Loucy (cell line): ENCODE results near the gene RERG.

ENCODE experiments used
- H2AFZ ChIP-seq: fragments of 200-600 bp; sonication (generic); 2 replicates; pipeline ENCODE4 v1.6.0; 2016; ENCODE audit warnings: antibody characterized with exemption, mild to moderate bottlenecking, low read length, moderate library complexity
- H3F3A ChIP-seq: fragments of 200-600 bp; 2 replicates; pipeline ENCODE4 v1.6.0; 2016; ENCODE audit warnings: antibody characterized with exemption, low read depth, mild to moderate bottlenecking
- H3K27me3 ChIP-seq: fragments of 200-600 bp; sonication (generic); 2 replicates; pipeline ENCODE4 v1.6.1; 2014; ENCODE audit warnings: low read length, mild to moderate bottlenecking; ENCODE audit not compliant: insufficient read depth, poor library complexity, severe bottlenecking
- H3K36me3 ChIP-seq: fragments of 200-600 bp; sonication (generic); 2 replicates; pipeline ENCODE4 v1.6.1; 2016; ENCODE audit warnings: low read length; ENCODE audit not compliant: insufficient read depth
- H3K4me1 ChIP-seq: fragments of 200-600 bp; sonication (generic); 2 replicates; pipeline ENCODE4 v1.5.1; 2014; ENCODE audit warnings: low read length, mild to moderate bottlenecking; ENCODE audit not compliant: insufficient read depth, poor library complexity, severe bottlenecking
- H3K4me2 ChIP-seq: fragments of 200-600 bp; sonication (generic); 2 replicates; pipeline ENCODE4 v1.6.0; 2014; ENCODE audit warnings: antibody characterized with exemption, low read length, low read depth, mild to moderate bottlenecking; ENCODE audit not compliant: poor library complexity, severe bottlenecking
- H3K4me3 ChIP-seq: fragments of 200-600 bp; sonication (generic); 2 replicates; pipeline ENCODE4 v1.5.1; 2014; ENCODE audit warnings: low read length, mild to moderate bottlenecking, mixed read lengths; ENCODE audit not compliant: poor library complexity, severe bottlenecking
- H3K79me2 ChIP-seq: fragments of 200-600 bp; sonication (generic); 2 replicates; pipeline ENCODE4 v1.6.1; 2014; ENCODE audit warnings: low read length; ENCODE audit not compliant: insufficient read depth
- H3K9ac ChIP-seq: fragments of 200-600 bp; sonication (generic); 2 replicates; pipeline ENCODE4 v1.6.0; 2014; ENCODE audit warnings: mild to moderate bottlenecking, low read depth, low read length, moderate library complexity; ENCODE audit not compliant: poor library complexity, severe bottlenecking
- H3K9me2 ChIP-seq: fragments of 200-600 bp; sonication (generic); replicated peaks from 2 replicates; pipeline ENCODE4 v1.6.1; 2016; ENCODE audit warnings: low read depth, low read length, mixed read lengths
- H3K9me3 ChIP-seq: fragments of 200-600 bp; sonication (generic); 2 replicates; pipeline ENCODE4 v1.6.1; 2014; ENCODE audit warnings: mild to moderate bottlenecking, antibody characterized with exemption, low read length, low read depth; ENCODE audit not compliant: insufficient read depth
- H4K20me1 ChIP-seq: fragments of 200-600 bp; sonication (generic); 2 replicates; pipeline ENCODE4 v1.6.0; 2014; ENCODE audit warnings: antibody characterized with exemption, low read length, mild to moderate bottlenecking; ENCODE audit not compliant: insufficient read depth, poor library complexity, severe bottlenecking
- CTCF ChIP-seq: fragments of 200-600 bp; sonication (generic); conservative IDR thresholded peaks from 2 replicates; pipeline ENCODE4 v1.5.1; 2014; ENCODE audit warnings: mild to moderate bottlenecking, antibody characterized with exemption, low read length
- EZH2phosphoT487 ChIP-seq: fragments of 200-600 bp; IDR thresholded peaks from 2 replicates; pipeline ENCODE4 v1.6.1; 2018; ENCODE audit warnings: antibody characterized with exemption, mild to moderate bottlenecking, moderate library complexity, borderline replicate concordance

RERG gene

GRCh38 chr12:15201456-15201855 is 19.8 kb downstream of the RERG start:
- no peaks in the 10 kb centered on the region for H3K79me2 ChIP-seq

GRCh38 chr12:15201056-15201455 is 20.2 kb downstream of the RERG start:
- TF ChIP-seq EZH2phosphoT487 (no peak), CTCF (no peak)
- Histone ChIP-seq H3F3A (no peaks in the 10 kb centered on the region), H3K9me2 (no peaks in the 10 kb centered on the region), H3K4me2 (no peak overlapping the region), H3K4me3 (no peak overlapping the region), H3K36me3 (no peaks in the 10 kb centered on the region), H4K20me1 (no peaks in the 10 kb centered on the region), H3K9ac (no peak overlapping the region), H3K9me3 (no peaks in the 10 kb centered on the region), H2AFZ (no peak overlapping the region), H3K79me2 (no peaks in the 10 kb centered on the region), H3K4me1 (no peaks in the 10 kb centered on the region), H3K27me3 (no peaks in the 10 kb centered on the region)

More at GRCh38 chr12:15201456-15201855, 19.8 kb downstream of the RERG start:
- TF ChIP-seq CTCF = no peak
- TF ChIP-seq EZH2phosphoT487 = no peak
- no peaks in the 10 kb centered on the region for H3K9me3 ChIP-seq
- H3F3A ChIP-seq = no peaks in the 10 kb centered on the region
- no peak overlapping the region for H3K4me2 ChIP-seq
- no peaks in the 10 kb centered on the region for H3K4me1 ChIP-seq
- H3K36me3 ChIP-seq = no peaks in the 10 kb centered on the region
- H3K27me3 ChIP-seq = no peaks in the 10 kb centered on the region
- no peak overlapping the region for H2AFZ ChIP-seq
- no peak overlapping the region for H3K4me3 ChIP-seq
- no peaks in the 10 kb centered on the region for H3K9me2 ChIP-seq
- H4K20me1 ChIP-seq = no peaks in the 10 kb centered on the region
- H3K9ac ChIP-seq = no peak overlapping the region

- Histone ChIP-seq H3K36me3 (no peaks in the 10 kb centered on the region), H3K9ac (no peak overlapping the region), H3K4me3 (no peak overlapping the region), H4K20me1 (no peaks in the 10 kb centered on the region), H3F3A (no peaks in the 10 kb centered on the region), H3K79me2 (no peaks in the 10 kb centered on the region), H3K4me2 (no peak overlapping the region), H2AFZ (no peak overlapping the region), H3K9me3 (no peaks in the 10 kb centered on the region), H3K9me2 (no peaks in the 10 kb centered on the region), H3K4me1 (no peaks in the 10 kb centered on the region), H3K27me3 (no peaks in the 10 kb centered on the region)
- TF ChIP-seq EZH2phosphoT487 = no peak
- TF ChIP-seq CTCF = no peak
Measured at GRCh38 chr12:15200641-15201040, 20.6 kb downstream of the RERG start.
